Stomach (tissue), 9 donors: ENCODE results near the gene ARL2. TPM values are rescaled to one million over a fixed set of nuclear protein-coding genes. Genes with fewer than 3 reads are reported as not detected.
"Not testable (repeated sequence)": the region's sequence is repeated elsewhere in the genome, so short reads cannot be mapped to it uniquely, and the experiment has no call there.

Experiments used
- DNase-seq, 2 donors: peaks; one replicate each; pipeline versions ENCODE4 v3.0.0 to v3.0.0-alpha.2; 2013 to 2019
- H3K27ac ChIP-seq, 5 donors: fragments of 200-600 bp in 4 of 5; sonication (generic) in 4 of 5; one replicate each; pipeline ENCODE4 v1.5.1; 2013 to 2019; ENCODE audit warnings: mild to moderate bottlenecking in 1 of 5, moderate library complexity in 1 of 5
- H3K27me3 ChIP-seq, 3 donors: fragments of 200-600 bp; sonication (generic); one replicate each; pipeline ENCODE4 v1.5.1; 2017 to 2019; ENCODE audit warnings: mixed run types in 1 of 3
- H3K36me3 ChIP-seq, 4 donors: fragments of 200-600 bp; sonication (generic); 1 replicate in 3 of 4; 2 replicates in 1 of 4; pipeline ENCODE4 v1.5.1; 2016 to 2019
- H3K4me1 ChIP-seq, 4 donors: fragments of 200-600 bp; sonication (generic); one replicate each; pipeline ENCODE4 v1.5.1; 2016 to 2019
- H3K4me3 ChIP-seq, 4 donors: fragments of 200-600 bp; sonication (generic) in 3 of 4; one replicate each; pipeline ENCODE4 v1.5.1; 2016 to 2019; ENCODE audit warnings: mild to moderate bottlenecking in 1 of 4
- H3K9me3 ChIP-seq, 4 donors: fragments of 200-600 bp; sonication (generic); one replicate each; pipeline ENCODE4 v1.5.1; 2016 to 2019
- CTCF ChIP-seq, 7 experiments: fragments of 450-650 bp in 4 of 7; fragments of 200-600 bp in 3 of 7; sonication (generic) in 3 of 7; IDR thresholded peaks; one replicate each; pipeline ENCODE4 v1.5.1; 2016 to 2019; ENCODE audit warnings: antibody characterized with exemption in 7 of 7, control low read depth in 2 of 7, mild to moderate bottlenecking in 1 of 7
- EP300 ChIP-seq: sonication (generic); formaldehyde crosslinking; IDR thresholded peaks from one replicate; pipeline ENCODE4 v1.6.1; 2017; ENCODE audit warnings: antibody characterized with exemption
- POLR2A ChIP-seq, 4 donors: fragments of 450-650 bp; IDR thresholded peaks; one replicate each; pipeline ENCODE4 v1.6.1; 2016; ENCODE audit warnings: antibody characterized with exemption in 4 of 4, control low read depth in 2 of 4, mild to moderate bottlenecking in 1 of 4, moderate library complexity in 1 of 4
- POLR2AphosphoS5 ChIP-seq, 3 donors: sonication (generic); formaldehyde crosslinking; IDR thresholded peaks; one replicate each; pipeline ENCODE4 v1.6.1; 2016; ENCODE audit warnings: antibody characterized with exemption in 3 of 3
- WGBS, 5 donors: extraction: QIAGEN DNeasy Blood & Tissue Kit in 3 of 5; methylation state at CpG; one replicate each; pipeline versions ENCODE4 v1.1.5 to v1.1.7; 2013 to 2018; 5-methylcytosine and 5-hydroxymethylcytosine counted together
- intact Hi-C: fragments of 100-400 bp; cut with DNase I; formaldehyde crosslinking; loops from one replicate; pipeline ENCODE4 v1.15.1; 2023; ENCODE audit warnings: low total_unique reads
- polyA plus RNA-seq, 3 donors: library from polyadenylated mRNA; stranded (reverse); fragments of 200-250 nt; gene quantifications; one replicate each; pipeline ENCODE4 v1.2.3, GENCODE V29; 2013
- total RNA-seq, 5 donors: library from RNA; depleted of rRNA; stranded (reverse); fragments of >200 nt; gene quantifications; one replicate each; pipeline versions ENCODE4 v1.1.0 to v1.2.3, GENCODE V29; 2014 to 2016
- donor health status: healthy with polysubstance abuse.
- donor health status: Bipolar disorder and iron deficiency.
- donor health status: healthy.

ARL2 gene
- total and polyA plus RNA-seq, 8 donors, result 4.9 to 237 (median 93.2) TPM

GRCh38 chr11:64999478-64999877 is 14.5 kb upstream of the ARL2 start:
- Histone ChIP-seq H3K27ac (no peak overlapping the region), H3K9me3 (no peaks in the 10 kb centered on the region), H3K4me1 (peaks cover 6 to 29% (median 28%) of the 10 kb centered on the region in 4 donors), H3K27me3 (no peaks in the 10 kb centered on the region), H3K4me3 (no peak overlapping the region), H3K36me3 (peaks cover 0 to 2% (median 0%) of the 10 kb centered on the region in 4 donors)
- 60 to 100% (median 83%) methylated on average over 1 of the region's 1 CpG for WGBS, 5 donors
- no peak for DNase-seq
- TF ChIP-seq POLR2AphosphoS5 (IDR thresholded peaks at IDR 0.05) (no peak), CTCF (IDR thresholded peaks at IDR 0.05) (no peak)
- intact Hi-C loops, result loop anchor here (10.0 kb wide), 1 partner anchor 85 kb away; the partner anchor contains the start of gene ATG2A

GRCh38 chr11:65002706-65003105 is 11.3 kb upstream of the ARL2 start:
- no peaks in the 10 kb centered on the region for H3K4me1 ChIP-seq
- H3K36me3 ChIP-seq, result no peaks in the 10 kb centered on the region
- TF ChIP-seq POLR2AphosphoS5 (IDR thresholded peaks at IDR 0.05) (no peak), POLR2A (IDR thresholded peaks at IDR 0.05) (no peak)
- H3K27ac ChIP-seq, result no peak overlapping the region
- peak in 1 of 2 donors; percentile 34 for DNase-seq
- WGBS, 5 donors, result 58 to 81% (median 70%) methylated on average over 5 of the region's 5 CpGs
- intact Hi-C loops, result no loop called here
- H3K27me3 ChIP-seq, result no peaks in the 10 kb centered on the region
- H3K4me3 ChIP-seq, result no peak overlapping the region
- no peaks in the 10 kb centered on the region for H3K9me3 ChIP-seq

- no peak for DNase-seq
- Histone ChIP-seq H3K4me3 (no peak overlapping the region), H3K36me3 (no peaks in the 10 kb centered on the region), H3K27ac (no peak overlapping the region), H3K9me3 (no peaks in the 10 kb centered on the region), H3K27me3 (no peaks in the 10 kb centered on the region), H3K4me1 (no peaks in the 10 kb centered on the region)
- TF ChIP-seq POLR2A (IDR thresholded peaks at IDR 0.05) (no peak), POLR2AphosphoS5 (IDR thresholded peaks at IDR 0.05) (no peak), CTCF (IDR thresholded peaks at IDR 0.05) (no peak), EP300 (no peak)
- intact Hi-C loops, result no loop called here
- 63 to 74% (median 74%) methylated on average over 7 of the region's 7 CpGs for WGBS, 5 donors
Observed at GRCh38 chr11:65003282-65003681, 10.7 kb upstream of the ARL2 start.

- H3K9me3 ChIP-seq, H3K36me3 ChIP-seq, DNase-seq, H3K4me1 ChIP-seq, intact Hi-C loops, H3K4me3 ChIP-seq, H3K27ac ChIP-seq, H3K27me3 ChIP-seq: not testable (repeated sequence)
- 56 to 70% (median 65%) methylated on average over 3 of the region's 3 CpGs for WGBS, 5 donors
Observed at GRCh38 chr11:65003968-65004367, 10.0 kb upstream of the ARL2 start.

GRCh38 chr11:65008016-65008415 is 5.9 kb upstream of the ARL2 start:
- no peaks in the 10 kb centered on the region for H3K9me3 ChIP-seq
- H3K27me3 ChIP-seq, result no peaks in the 10 kb centered on the region
- no peak overlapping the region for H3K4me3 ChIP-seq
- DNase-seq, result no peak
- no peaks in the 10 kb centered on the region for H3K36me3 ChIP-seq
- peaks cover 2 to 4% (median 4%) of the 10 kb centered on the region in 4 donors for H3K4me1 ChIP-seq
- 74 to 82% (median 78%) methylated on average over 7 of the region's 7 CpGs for WGBS, 5 donors
- intact Hi-C loops, result no loop called here
- no peak for TF ChIP-seq POLR2AphosphoS5 (IDR thresholded peaks at IDR 0.05)
- TF ChIP-seq POLR2A (IDR thresholded peaks at IDR 0.05), result no peak
- no peak for TF ChIP-seq CTCF (IDR thresholded peaks at IDR 0.05)
- no peak for TF ChIP-seq EP300
- H3K27ac ChIP-seq, result no peak overlapping the region
